ENCODE measurements around the gene SMS. TPM values are rescaled to one million over a fixed set of nuclear protein-coding genes. Genes with fewer than 3 reads are reported as not detected.

The SMS gene
- total RNA-seq, 2 experiments from 2014 or later = 17.8 to 19.6 TPM

- Mint-ChIP-seq H3K4me3 (no peak overlapping the region), H3K9me3 (no peaks in the 10 kb centered on the region), H3K27ac (no peak overlapping the region), H3K36me3 (ENCODE audit: low read depth) (peaks cover 15% of the 10 kb centered on the region), H3K27me3 (no peaks in the 10 kb centered on the region), H3K4me1 (ENCODE audit: low read depth) (no peaks in the 10 kb centered on the region)
- intact Hi-C loops (cut with DNase I, micrococcal nuclease) = no loop called here
- Histone ChIP-seq H3K27me3 (ENCODE audit: control insufficient read depth in 1 of 2, insufficient read depth in 2 of 2, low read length in 2 of 2) (no peaks in the 10 kb centered on the region), H3K4me1 (ENCODE audit: insufficient read depth, low read length) (peaks cover 6% of the 10 kb centered on the region), H3K36me3 (ENCODE audit: insufficient read depth, low read length) (no peaks in the 10 kb centered on the region), H3K4me3 (ENCODE audit: low read length) (no peak overlapping the region), H3K9me3 (ENCODE audit: control insufficient read depth in 1 of 2, insufficient read depth in 1 of 2, low read length in 2 of 2) (no peaks in the 10 kb centered on the region), H3K27ac (ENCODE audit: low read depth in 1 of 2, low read length in 2 of 2) (no peak overlapping the region)
- TF ChIP-seq CTCF (IDR thresholded peaks at IDR 0.05) = no peak
- ChIA-PET CTCF (interaction anchor here (1.7 kb wide), 1 partner anchor 19 kb away, joined by 3 read pairs; no protein-coding TSS in a partner anchor), POLR2A (no interaction called here)
- ATAC-seq (ENCODE audit: poor library complexity) (no peak), DNase-seq (no peak)
These were observed 64.4 kb downstream of the SMS start for GRCh38 chrX:22004866-22005265.

- Histone ChIP-seq H3K27me3 (ENCODE audit: control insufficient read depth in 1 of 2, insufficient read depth in 2 of 2, low read length in 2 of 2) (no peaks in the 10 kb centered on the region), H3K4me3 (ENCODE audit: low read length) (no peak overlapping the region), H3K27ac (ENCODE audit: low read depth in 1 of 2, low read length in 2 of 2) (no peak overlapping the region), H3K36me3 (ENCODE audit: insufficient read depth, low read length) (no peaks in the 10 kb centered on the region), H3K9me3 (ENCODE audit: control insufficient read depth in 1 of 2, insufficient read depth in 1 of 2, low read length in 2 of 2) (no peaks in the 10 kb centered on the region), H3K4me1 (ENCODE audit: insufficient read depth, low read length) (no peaks in the 10 kb centered on the region)
- POLR2A ChIA-PET = no interaction called here
- TF ChIP-seq CTCF (IDR thresholded peaks at IDR 0.05) = no peak
- Mint-ChIP-seq H3K4me1 (ENCODE audit: low read depth) (no peaks in the 10 kb centered on the region), H3K4me3 (no peak overlapping the region), H3K9me3 (no peaks in the 10 kb centered on the region), H3K27me3 (no peaks in the 10 kb centered on the region), H3K36me3 (ENCODE audit: low read depth) (peaks cover 4% of the 10 kb centered on the region), H3K27ac (no peak overlapping the region)
- CTCF ChIA-PET = interaction anchor here (1.3 kb wide), 1 partner anchor 27 kb away, joined by 3 read pairs; no protein-coding TSS in a partner anchor
- DNase-seq (no peak), ATAC-seq (ENCODE audit: poor library complexity) (no peak)
- intact Hi-C loops (cut with DNase I, micrococcal nuclease) = no loop called here
These were observed 71.5 kb downstream of the SMS start for GRCh38 chrX:22012051-22012450.

GRCh38 chrX:22012931-22013330 is 72.4 kb downstream of the SMS start:
- H3K27me3 Mint-ChIP-seq = no peaks in the 10 kb centered on the region
- no peaks in the 10 kb centered on the region for H3K36me3 ChIP-seq (ENCODE audit: insufficient read depth, low read length)
- no peaks in the 10 kb centered on the region for H3K4me1 ChIP-seq (ENCODE audit: insufficient read depth, low read length)
- ATAC-seq (ENCODE audit: poor library complexity) (no peak), DNase-seq (no peak)
- TF ChIP-seq CTCF (IDR thresholded peaks at IDR 0.05) = no peak
- H3K4me1 Mint-ChIP-seq (ENCODE audit: low read depth) = no peaks in the 10 kb centered on the region
- no peak overlapping the region for H3K27ac Mint-ChIP-seq
- H3K27me3 ChIP-seq (ENCODE audit: control insufficient read depth in 1 of 2, insufficient read depth in 2 of 2, low read length in 2 of 2) = no peaks in the 10 kb centered on the region
- no peak overlapping the region for H3K4me3 Mint-ChIP-seq
- intact Hi-C loops (cut with DNase I, micrococcal nuclease) = no loop called here
- no peaks in the 10 kb centered on the region for H3K9me3 ChIP-seq (ENCODE audit: control insufficient read depth in 1 of 2, insufficient read depth in 1 of 2, low read length in 2 of 2)
- no peak overlapping the region for H3K27ac ChIP-seq (ENCODE audit: low read depth in 1 of 2, low read length in 2 of 2)
- POLR2A ChIA-PET = no interaction called here
- H3K9me3 Mint-ChIP-seq = no peaks in the 10 kb centered on the region
- H3K4me3 ChIP-seq (ENCODE audit: low read length) = no peak overlapping the region
- no peaks in the 10 kb centered on the region for H3K36me3 Mint-ChIP-seq (ENCODE audit: low read depth)
- CTCF ChIA-PET = interaction anchor here (1.3 kb wide), 1 partner anchor 28 kb away, joined by 3 read pairs; no protein-coding TSS in a partner anchor
